Stromal cell of bone marrow (primary cell): ENCODE results near the gene PDCD11.
"Not testable (repeated sequence)": the region's sequence is repeated elsewhere in the genome, so short reads cannot be mapped to it uniquely, and the experiment has no call there.

Experiments used
- DNase-seq: peaks from one replicate; pipeline ENCODE4 v3.0.0-alpha.2; 2012; ENCODE audit warnings: low read depth

PDCD11 gene

DNA sequence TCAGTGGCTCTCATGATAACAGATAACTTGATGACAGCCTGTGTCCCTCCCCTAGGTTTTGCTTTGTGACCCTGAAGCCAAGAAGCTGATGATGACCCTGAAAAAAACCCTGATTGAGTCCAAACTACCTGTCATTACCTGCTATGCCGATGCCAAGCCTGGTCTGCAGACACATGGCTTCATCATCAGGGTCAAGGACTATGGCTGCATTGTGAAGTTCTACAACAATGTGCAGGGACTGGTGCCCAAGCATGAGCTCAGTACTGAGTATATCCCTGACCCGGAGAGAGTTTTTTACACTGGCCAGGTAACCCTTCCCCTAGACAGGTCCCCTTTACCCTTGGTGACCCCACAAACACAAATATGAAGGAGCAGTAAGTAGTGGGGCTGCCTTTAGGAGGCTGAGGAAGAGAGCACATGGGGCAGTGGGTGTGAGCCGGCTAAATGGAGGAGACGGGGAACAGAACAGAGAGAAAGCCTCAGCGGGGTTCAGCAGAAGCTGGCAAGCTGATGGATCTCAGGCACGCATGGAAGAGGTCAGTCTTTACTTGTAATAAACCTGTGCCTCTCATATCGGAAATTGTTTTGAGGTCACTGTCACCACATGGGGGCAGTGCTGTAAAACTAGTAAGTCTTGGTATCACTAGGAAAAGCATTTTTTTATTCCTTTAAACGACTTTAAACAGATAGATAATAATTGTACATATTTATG, 20.2 kb downstream of the PDCD11 start:
- peak; percentile 53 for DNase-seq

DNA sequence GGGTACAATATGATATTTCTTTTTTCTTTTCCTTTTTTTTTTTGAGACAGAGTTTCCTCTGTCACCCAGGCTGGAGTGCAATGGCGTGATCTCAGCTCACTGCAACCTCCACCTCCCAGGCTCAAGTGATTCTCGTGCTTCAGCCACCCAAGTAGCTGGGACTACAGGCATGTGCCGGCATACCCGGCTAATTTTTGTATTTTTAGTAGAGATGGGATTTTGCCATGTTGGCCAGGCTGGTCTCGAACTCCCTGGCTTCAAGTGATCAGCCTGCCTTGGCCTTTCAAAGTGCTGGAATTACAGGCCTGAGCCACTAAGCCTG, 20.7 kb downstream of the PDCD11 start:
- DNase-seq, result not testable (repeated sequence)

DNA sequence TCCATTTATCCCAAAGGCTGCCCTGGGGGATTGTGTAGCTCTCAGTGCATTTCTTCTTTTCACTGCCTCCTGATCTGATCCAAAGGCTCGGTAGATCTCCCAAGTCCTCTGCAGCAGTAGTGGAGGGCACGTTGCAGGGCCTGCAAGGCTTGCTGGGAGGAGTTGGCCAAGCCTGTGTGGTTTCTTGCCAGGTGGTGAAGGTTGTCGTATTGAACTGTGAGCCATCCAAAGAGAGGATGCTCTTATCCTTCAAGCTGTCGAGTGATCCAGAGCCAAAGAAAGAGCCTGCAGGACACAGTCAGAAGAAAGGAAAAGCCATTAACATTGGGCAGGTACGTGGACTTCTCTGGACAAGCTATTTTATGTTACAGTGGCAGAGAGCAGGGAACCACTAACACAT, 21.2 kb downstream of the PDCD11 start:
- no peak for DNase-seq

GRCh38 chr10:103419101-103419500, 22.7 kb downstream of the PDCD11 start:
- no peak for DNase-seq

DNA sequence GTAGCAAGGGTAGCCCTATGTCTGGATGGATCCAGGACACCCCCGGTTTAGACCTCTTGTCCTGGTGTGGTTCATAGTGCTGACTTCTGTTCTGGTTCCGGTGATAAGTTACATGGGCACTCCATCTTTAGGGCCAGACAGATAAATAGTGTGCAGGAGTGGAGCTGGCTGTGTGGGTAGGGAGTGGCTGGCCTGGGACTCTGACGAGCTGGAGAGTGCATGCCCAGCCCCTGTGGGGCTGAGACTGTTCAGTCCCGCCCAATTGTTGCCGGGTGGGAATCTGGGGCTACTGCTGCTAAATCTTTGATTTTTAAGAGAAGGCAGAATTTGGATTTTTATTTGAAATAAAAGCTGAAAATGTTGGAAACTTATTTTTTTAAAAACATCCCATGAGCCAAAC, 27.3 kb downstream of the PDCD11 start:
- DNase-seq, result no peak

GRCh38 chr10:103427866-103428265, 31.4 kb downstream of the PDCD11 start:
- DNase-seq, result no peak

DNA sequence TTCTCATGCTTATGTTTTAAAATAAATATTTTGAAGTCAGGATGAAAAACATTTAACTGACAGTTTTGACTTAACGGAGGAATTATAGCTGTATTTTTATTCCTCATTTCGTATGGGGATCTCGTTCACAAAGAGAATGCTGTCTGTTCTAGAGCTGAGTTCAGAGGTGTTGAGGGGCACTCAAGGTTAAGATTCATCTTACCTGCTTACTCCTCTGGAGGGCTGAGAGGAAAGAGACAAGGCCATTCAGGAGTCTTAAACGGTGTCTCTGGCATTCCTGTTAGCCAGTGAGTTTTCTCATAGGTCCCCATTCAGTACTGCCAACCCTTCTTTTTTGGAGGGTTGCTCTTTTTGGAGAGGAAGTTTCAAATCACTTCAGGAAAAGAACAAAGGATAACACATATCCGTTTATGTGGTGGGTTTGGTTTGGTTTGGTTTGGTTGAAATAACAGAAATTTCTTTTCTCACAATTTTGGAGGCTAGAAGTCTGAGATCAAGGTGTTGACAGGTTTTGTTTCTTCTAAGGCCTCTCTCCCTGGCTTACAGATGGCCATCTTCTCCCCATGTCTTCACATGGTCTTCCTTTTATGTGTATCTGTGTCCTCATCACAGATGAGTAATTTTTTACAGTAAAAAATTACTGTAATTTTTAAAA, 32.7 kb downstream of the PDCD11 start:
- DNase-seq, result no peak

GRCh38 chr10:103429647-103430046, 33.2 kb downstream of the PDCD11 start:
- no peak for DNase-seq

GRCh38 chr10:103431902-103432301, 35.5 kb downstream of the PDCD11 start:
- DNase-seq, result no peak

DNA sequence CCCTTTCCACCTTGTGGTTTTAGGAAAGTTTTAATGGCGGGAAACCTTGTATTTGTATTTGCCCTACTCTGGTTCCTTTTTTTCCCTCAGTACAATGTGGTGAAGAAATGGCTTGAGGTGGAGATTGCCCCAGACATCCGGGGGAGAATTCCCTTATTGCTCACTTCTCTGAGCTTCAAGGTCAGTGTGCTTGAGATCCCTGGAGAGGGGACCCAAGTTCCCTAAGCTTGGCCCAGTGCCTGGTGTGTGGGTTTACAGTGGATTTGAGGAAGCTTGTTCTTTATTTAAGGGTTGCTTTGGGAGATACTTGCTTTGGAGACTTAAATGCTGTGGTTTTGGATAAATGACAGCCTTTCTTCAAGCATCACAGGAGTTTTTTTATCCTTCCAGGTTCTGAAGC, 37.4 kb downstream of the PDCD11 start:
- DNase-seq, result peak; percentile 67

- no peak for DNase-seq
These were observed 43.4 kb downstream of the PDCD11 start for GRCh38 chr10:103439776-103440175.

DNA sequence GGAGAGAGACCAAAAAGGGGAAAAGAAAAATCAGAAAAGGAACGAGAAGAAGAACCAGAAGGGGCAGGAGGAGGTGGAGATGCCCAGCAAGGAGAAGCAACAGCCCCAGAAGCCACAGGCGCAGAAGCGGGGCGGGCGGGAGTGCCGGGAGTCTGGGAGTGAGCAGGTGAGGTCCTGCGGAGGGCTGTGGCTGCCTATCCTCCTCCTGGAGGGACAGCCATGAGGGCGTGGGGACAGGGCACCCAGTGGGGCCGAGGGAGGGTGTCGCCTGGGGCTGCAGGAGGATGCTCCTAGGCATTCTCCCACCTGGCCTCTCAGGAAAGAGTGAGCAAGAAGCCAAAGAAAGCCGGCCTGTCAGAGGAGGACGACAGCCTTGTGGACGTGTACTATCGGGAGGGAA, 44.0 kb downstream of the PDCD11 start:
- no peak for DNase-seq

- no peak for DNase-seq
These were observed 44.8 kb downstream of the PDCD11 start for GRCh38 chr10:103441206-103441605.

DNA sequence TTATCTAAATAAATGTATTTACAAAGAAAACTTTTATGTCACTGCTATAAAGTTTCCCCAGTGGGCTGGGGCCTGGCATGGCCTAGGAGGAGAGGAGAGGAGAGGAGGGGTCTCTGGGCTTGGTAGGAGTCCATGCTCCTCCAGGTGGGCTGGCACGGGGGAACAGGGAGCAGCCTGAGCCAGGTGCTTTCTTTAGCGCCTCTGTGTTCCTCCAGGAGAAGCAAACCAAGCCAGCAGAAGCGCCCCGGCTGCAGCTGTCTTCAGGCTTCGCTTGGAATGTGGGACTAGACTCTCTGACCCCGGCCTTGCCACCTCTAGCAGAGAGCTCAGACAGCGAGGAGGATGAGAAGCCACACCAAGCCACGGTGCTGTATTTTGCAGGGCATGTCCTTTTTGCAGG, 45.2 kb downstream of the PDCD11 start:
- DNase-seq, result no peak

DNA sequence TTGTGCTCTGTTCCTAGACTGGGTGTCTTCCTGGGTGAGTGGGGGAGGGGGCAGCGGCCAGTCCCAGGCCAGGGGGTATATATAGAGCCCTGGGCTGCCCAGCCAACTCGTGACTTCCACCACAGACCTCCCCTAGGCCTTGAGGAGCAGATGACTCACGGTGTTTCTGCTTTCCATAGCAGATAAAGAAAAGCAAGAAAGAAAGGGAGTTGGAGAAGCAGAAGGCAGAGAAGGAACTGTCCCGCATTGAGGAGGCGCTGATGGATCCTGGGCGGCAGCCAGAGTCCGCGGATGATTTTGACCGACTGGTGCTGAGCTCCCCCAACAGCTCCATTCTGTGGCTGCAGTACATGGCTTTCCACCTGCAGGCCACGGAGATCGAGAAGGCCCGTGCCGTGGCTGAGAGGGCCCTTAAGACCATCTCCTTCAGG, 45.6 kb downstream of the PDCD11 start:
- peak; percentile 61 for DNase-seq

- DNase-seq, result no peak
These were observed 47.2 kb downstream of the PDCD11 start for GRCh38 chr10:103443475-103444185.

- DNase-seq, result no peak
These were observed 48.1 kb downstream of the PDCD11 start for GRCh38 chr10:103444478-103444877.

DNA sequence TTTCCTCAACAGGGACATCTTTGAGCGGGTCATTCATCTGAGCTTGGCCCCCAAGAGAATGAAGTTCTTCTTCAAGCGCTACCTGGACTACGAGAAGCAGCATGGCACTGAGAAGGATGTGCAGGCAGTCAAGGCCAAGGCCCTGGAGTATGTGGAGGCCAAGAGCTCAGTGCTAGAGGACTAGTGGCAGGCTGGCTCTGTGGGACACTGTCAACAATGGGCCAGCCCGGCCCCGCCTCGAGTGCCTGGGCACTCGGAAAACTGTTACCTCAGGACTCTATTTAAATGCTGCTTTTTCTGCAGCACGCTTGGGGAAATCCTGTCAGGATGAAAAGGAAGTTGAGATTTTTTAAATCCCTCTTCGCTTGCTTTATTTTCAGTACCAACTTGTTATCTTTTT, 48.9 kb downstream of the PDCD11 start:
- DNase-seq, result no peak

DNA sequence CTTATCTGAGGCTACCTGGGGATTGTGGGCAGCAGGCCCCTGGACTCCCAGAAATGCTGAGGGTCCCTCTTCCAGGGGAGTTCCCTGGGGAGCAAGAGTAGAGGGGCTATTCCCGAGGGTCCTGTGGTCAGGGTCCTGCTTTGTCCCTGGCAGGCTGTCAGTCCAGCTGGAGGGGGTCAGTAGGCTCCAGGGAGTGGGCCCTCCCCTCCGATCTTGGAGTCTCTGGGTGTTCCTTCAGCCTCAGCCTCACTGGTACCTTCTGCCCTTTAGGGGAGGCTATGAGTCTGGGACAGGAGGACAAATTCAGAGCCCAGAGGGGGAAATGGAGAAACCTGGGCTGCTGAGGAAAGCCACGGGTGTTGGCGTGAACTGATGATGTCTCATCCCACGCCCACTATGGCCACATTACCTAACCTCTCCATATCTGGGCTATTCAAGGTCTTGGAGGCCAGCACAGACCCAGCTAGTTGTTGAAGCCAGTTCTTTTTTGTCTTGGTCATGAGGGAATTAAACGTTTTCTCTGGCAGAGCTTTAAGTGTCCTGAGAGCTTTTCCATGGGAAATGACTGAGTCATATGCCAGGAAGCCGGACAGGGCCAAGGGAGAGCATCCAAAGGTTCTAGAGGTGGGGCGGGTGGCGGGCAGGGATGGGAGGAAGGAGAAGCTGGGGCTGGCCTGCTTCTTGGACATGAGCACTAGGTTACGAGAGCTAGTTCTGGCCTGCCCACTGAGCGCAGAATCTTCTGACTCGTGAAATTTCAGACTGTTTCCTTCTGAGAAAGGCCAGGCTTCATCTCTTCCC, 49.5 kb downstream of the PDCD11 start:
- DNase-seq, result peak; percentile 93

DNA sequence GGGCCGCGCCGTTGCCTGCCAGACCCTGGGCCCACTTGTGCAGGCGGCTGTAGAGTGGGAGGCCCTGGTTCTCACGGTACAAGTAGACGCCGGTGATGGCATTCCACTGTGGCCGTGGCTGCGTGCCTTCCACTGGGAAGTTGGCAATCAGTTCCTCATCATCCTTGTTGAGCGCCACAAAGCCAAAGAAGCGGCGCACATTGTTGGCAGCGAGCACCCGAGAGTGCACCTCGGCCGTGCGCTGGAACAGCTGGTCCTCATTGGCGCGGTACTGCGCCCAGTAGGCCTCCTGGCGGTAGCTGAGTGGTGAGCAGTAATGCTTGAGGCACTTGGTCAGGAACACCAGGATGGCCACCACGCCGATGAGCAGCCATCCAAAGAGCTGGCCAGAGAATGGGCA, 50.8 kb downstream of the PDCD11 start:
- DNase-seq, result no peak

GRCh38 chr10:103448746-103449145, 52.3 kb downstream of the PDCD11 start:
- peak; percentile 96 for DNase-seq
